ENCODE results near the gene DMXL1.

Gene DMXL1

GRCh38 chr5:119290607-119291006 lies 219.7 kb downstream of the DMXL1 start:
- TF ChIP-seq BACH2 (CRISPR knock-in tag; IDR thresholded peaks at IDR 0.05; ENCODE audit: borderline replicate concordance): no peak
- no peak for TF ChIP-seq CSRNP3 (CRISPR knock-in tag; IDR thresholded peaks at IDR 0.05)
- no peak for TF ChIP-seq SNAI2 (CRISPR knock-in tag; IDR thresholded peaks at IDR 0.05)
- TF ChIP-seq TSHZ2 (CRISPR knock-in tag; IDR thresholded peaks at IDR 0.05): no peak
- no peak for TF ChIP-seq ARNTL (CRISPR knock-in tag; IDR thresholded peaks at IDR 0.05; ENCODE audit: borderline replicate concordance, low read depth)
- TF ChIP-seq GLIS3 (CRISPR knock-in tag; IDR thresholded peaks at IDR 0.05): no peak
- no peak for TF ChIP-seq ZFP3 (CRISPR knock-in tag; IDR thresholded peaks at IDR 0.05)
- TF ChIP-seq ZNF70 (CRISPR knock-in tag; IDR thresholded peaks at IDR 0.05): no peak
- no peak for TF ChIP-seq ZNF565 (CRISPR knock-in tag; conservative IDR thresholded peaks at IDR 0.05; ENCODE audit: low read depth)
- no peak for TF ChIP-seq RARB (CRISPR knock-in tag; IDR thresholded peaks at IDR 0.05)
- ATAC-seq: no peak

GRCh38 chr5:119291056-119291455 lies 220.2 kb downstream of the DMXL1 start:
- TF ChIP-seq GLIS3 (CRISPR knock-in tag; IDR thresholded peaks at IDR 0.05) (no peak), TCF4 (CRISPR knock-in tag; IDR thresholded peaks at IDR 0.05; ENCODE audit: borderline replicate concordance) (no peak), RARB (CRISPR knock-in tag; IDR thresholded peaks at IDR 0.05) (no peak), CSRNP3 (CRISPR knock-in tag; IDR thresholded peaks at IDR 0.05) (no peak), PPARA (CRISPR knock-in tag; IDR thresholded peaks at IDR 0.05; ENCODE audit: borderline replicate concordance) (no peak), ZNF565 (CRISPR knock-in tag; conservative IDR thresholded peaks at IDR 0.05; ENCODE audit: low read depth) (no peak), ZFP30 (CRISPR knock-in tag; IDR thresholded peaks at IDR 0.05) (no peak), ISL1 (CRISPR knock-in tag; IDR thresholded peaks at IDR 0.05) (no peak), TSHZ2 (CRISPR knock-in tag; IDR thresholded peaks at IDR 0.05) (no peak), ZC3H10 (CRISPR knock-in tag; IDR thresholded peaks at IDR 0.05) (no peak), ESRRG (CRISPR knock-in tag; IDR thresholded peaks at IDR 0.05) (no peak), PATZ1 (CRISPR knock-in tag; IDR thresholded peaks at IDR 0.05; ENCODE audit: borderline replicate concordance) (no peak), OSR1 (CRISPR knock-in tag; IDR thresholded peaks at IDR 0.05) (no peak)
- ATAC-seq: no peak

- no peak for TF ChIP-seq CSRNP3 (CRISPR knock-in tag; IDR thresholded peaks at IDR 0.05)
- no peak for ATAC-seq
Measured at GRCh38 chr5:119291877-119292276, 221.0 kb downstream of the DMXL1 start.
